GM12878 (cell line): ENCODE measurements around the gene HOOK2. TPM values are rescaled to one million over a fixed set of nuclear protein-coding genes. Genes with fewer than 3 reads are reported as not detected.
A peak's percentile ranks its signal among the peaks of the same experiment; 100 is the strongest.

Experiments
- ATAC-seq: fragments of 200-7000 bp; cut with Tn5 transposase; 3 replicates; pipeline ENCODE4 v1.9.1; 2020; ENCODE audit warnings: mild to moderate bottlenecking, moderate library complexity
- BruUV-seq: library from RNA; stranded (reverse); fragments of 400-500 nt; replicated peaks from 2 replicates; lab custom pipeline; 2021; lab: Mats Ljungman, UMichigan
- CTCF ChIA-PET: fragments of 300-600 bp; sonication (Branson Sonifier 250); formaldehyde crosslinking; extraction: SDS; loops from one replicate; lab custom pipeline; 2021; ENCODE audit warnings: inconsistent platforms; lab: Yijun Ruan, JAX
- POLR2A ChIA-PET: fragments of 350-600 bp; formaldehyde crosslinking; extraction: SDS; loops from one replicate; lab custom pipeline; 2021; ENCODE audit warnings: inconsistent platforms; lab: Charles Lee
- RAD21 ChIA-PET: fragments of 300-600 bp; sonication (Branson Sonifier 250); formaldehyde crosslinking; loops from one replicate; lab custom pipeline; 2023; ENCODE audit warnings: antibody characterized with exemption; ENCODE audit not compliant: unreplicated experiment; lab: Charles Lee
- SMC1A ChIA-PET: fragments of 300-600 bp; sonication (Branson Sonifier 250); formaldehyde crosslinking; loops from one replicate; lab custom pipeline; 2023; ENCODE audit not compliant: unreplicated experiment, uncharacterized antibody; lab: Charles Lee
- DNase-seq: peaks from one replicate; pipeline ENCODE4 v3.0.0-alpha.2; 2011; ENCODE audit warnings: low read depth, low spot score
- FAIRE-seq: peaks from 3 replicates; lab custom pipeline; 2011; peaks lifted over from hg19 to GRCh38; lab: Jason Lieb, UNC
- H2AFZ ChIP-seq: 2 replicates; pipeline ENCODE4 v1.6.0; 2011; ENCODE audit warnings: low read depth, low read length, control low read depth; ENCODE audit not compliant: control insufficient read depth
- H3K27ac ChIP-seq: 2 replicates; pipeline ENCODE4 v1.5.1; 2011; ENCODE audit warnings: control low read depth; ENCODE audit not compliant: control insufficient read depth, insufficient read depth
- H3K27me3 ChIP-seq, 2 experiments: replicated peaks in 1 of 2; 2 replicates each; pipeline versions ENCODE4 v1.6.0 to v1.6.1; 2011; ENCODE audit warnings: low read length in 1 of 2; ENCODE audit not compliant: control insufficient read depth in 2 of 2, insufficient read depth in 2 of 2
- H3K36me3 ChIP-seq, 2 experiments: 2 replicates each; pipeline ENCODE4 v1.5.1; 2011; ENCODE audit warnings: low read length in 1 of 2; ENCODE audit not compliant: control insufficient read depth in 2 of 2, insufficient read depth in 2 of 2
- H3K4me1 ChIP-seq: 2 replicates; pipeline ENCODE4 v1.6.1; 2011; ENCODE audit warnings: mild to moderate bottlenecking, low read length, moderate library complexity, mixed read lengths; ENCODE audit not compliant: control insufficient read depth, insufficient read depth
- H3K4me2 ChIP-seq: 2 replicates; pipeline ENCODE4 v1.6.0; 2011; ENCODE audit warnings: control low read depth; ENCODE audit not compliant: control insufficient read depth, insufficient read depth
- H3K4me3 ChIP-seq: fragments of 200-600 bp; sonication (generic); 2 replicates; pipeline ENCODE4 v1.5.1; 2016
- H3K79me2 ChIP-seq: 2 replicates; pipeline ENCODE4 v1.6.0; 2011; ENCODE audit warnings: low read length; ENCODE audit not compliant: control insufficient read depth, insufficient read depth
- H3K9ac ChIP-seq: 2 replicates; pipeline ENCODE4 v1.8.0; 2011; ENCODE audit warnings: low read length, control low read depth, mixed read lengths; ENCODE audit not compliant: control insufficient read depth, insufficient read depth
- H3K9me3 ChIP-seq: replicated peaks from 3 replicates; pipeline ENCODE4 v1.5.1; 2011; ENCODE audit warnings: mild to moderate bottlenecking, low read length; ENCODE audit not compliant: control insufficient read depth, insufficient read depth
- H4K20me1 ChIP-seq: 2 replicates; pipeline ENCODE4 v1.6.0; 2011; ENCODE audit not compliant: control insufficient read depth, insufficient read depth
- EGR1 ChIP-seq, 2 experiments: IDR thresholded peaks; 1 replicate in 1 of 2; 2 replicates in 1 of 2; pipeline ENCODE4 v1.6.1; 2011 to 2012; ENCODE audit warnings: low read depth in 2 of 2, low read length in 2 of 2, borderline replicate concordance in 1 of 2, mild to moderate bottlenecking in 1 of 2, moderate library complexity in 1 of 2
- FOS ChIP-seq: IDR thresholded peaks from 3 replicates; pipeline ENCODE4 v1.6.1; 2011; ENCODE audit warnings: borderline replicate concordance; ENCODE audit not compliant: insufficient read length; ENCODE audit errors: extremely low read depth
- KLF5 ChIP-seq: fragments of 450-650 bp; IDR thresholded peaks from 2 replicates; pipeline ENCODE4 v1.6.1; 2014; ENCODE audit warnings: mild to moderate bottlenecking; ENCODE audit not compliant: partially characterized antibody
- MTA2 ChIP-seq: fragments of 450-650 bp; IDR thresholded peaks from 2 replicates; pipeline ENCODE4 v1.6.1; 2016; ENCODE audit warnings: low read depth, mild to moderate bottlenecking, moderate library complexity
- SMC3 ChIP-seq: IDR thresholded peaks from 2 replicates; pipeline ENCODE4 v1.6.1; 2011; ENCODE audit warnings: low read length, improper control_type of control experiment, borderline replicate concordance
- STAT1 ChIP-seq: fragments of 450-650 bp; conservative IDR thresholded peaks from 2 replicates; pipeline ENCODE4 v1.6.1; 2014; ENCODE audit warnings: antibody characterized with exemption, mild to moderate bottlenecking
- SUPT20H ChIP-seq: IDR thresholded peaks from 2 replicates; pipeline ENCODE4 v1.6.1; 2011; ENCODE audit warnings: low read depth, mild to moderate bottlenecking, low read length, moderate library complexity, borderline replicate concordance; ENCODE audit not compliant: control insufficient read depth
- TCF12 ChIP-seq: IDR thresholded peaks from 2 replicates; pipeline ENCODE4 v1.6.1; 2011; ENCODE audit warnings: low read depth, mild to moderate bottlenecking, low read length
- ZBTB11 ChIP-seq: fragments of 450-650 bp; formaldehyde crosslinking; IDR thresholded peaks from 2 replicates; pipeline ENCODE4 v1.5.0; 2022; ENCODE audit warnings: mild to moderate bottlenecking, missing genetic modification characterization
- ZNF592 ChIP-seq: fragments of 450-650 bp; IDR thresholded peaks from 2 replicates; pipeline ENCODE4 v1.6.1; 2017; ENCODE audit warnings: mild to moderate bottlenecking, moderate library complexity
- WGBS: methylation state at CpG from one replicate; pipeline ENCODE4 v1.1.6; 2016; ENCODE audit warnings: low lambda C conversion rate; ENCODE audit not compliant: insufficient replicate concordance, insufficient coverage; ENCODE audit errors: missing lambda C conversion rate; 5-methylcytosine and 5-hydroxymethylcytosine counted together
- in situ Hi-C: fragments of 300-500 bp; cut with MboI; formaldehyde crosslinking; loops from 9 replicates; pipeline ENCODE4 v1.14.3; 2018; ENCODE audit warnings: mixed read lengths
- intact Hi-C: fragments of 100-400 bp; cut with micrococcal nuclease; formaldehyde crosslinking; loops from one replicate; pipeline ENCODE4 v1.14.2; 2022; ENCODE audit not compliant: unreplicated experiment
- polyA plus RNA-seq, 11 experiments: library from polyadenylated mRNA; depleted of rRNA in 4 of 11; unstranded in 6 of 11; stranded (reverse) in 5 of 11; fragments of >200 nt; fragmentation: Nextera tagmentation in 4 of 11; fragmentation: Illumina TruSeq in 1 of 11; extraction: Ambion mirVana in 4 of 11; extraction: Trizol in 1 of 11; gene quantifications; 1 replicate in 1 of 11; 2 replicates in 10 of 11; pipeline versions ENCODE4 v1.2.1 to v1.2.3, GENCODE V29; 2011 to 2016; ENCODE audit warnings: inconsistent platforms in 2 of 11, missing spikeins in 2 of 11, low read depth in 1 of 11
- total RNA-seq, 4 experiments: library from RNA; depleted of rRNA in 3 of 4; stranded (reverse); fragments of >200 nt in 3 of 4; fragmentation: Illumina TruSeq in 1 of 4; extraction: Trizol in 1 of 4; gene quantifications; 2 replicates each; pipeline versions ENCODE4 v1.2.1 to v1.2.3, GENCODE V29; 2013 to 2021

Gene HOOK2
- total and polyA plus RNA-seq, 10 of the 15 experiments (the other 5 are each of a cell fraction or from before 2014, with no cell fraction given): 1.5 to 9.6 (median 6.2) TPM

GRCh38 chr19:12766051-12766521 lies 9.3 kb downstream of the HOOK2 start (continued):
- TF ChIP-seq MTA2 (no peak), TCF12 (0 out of 2 replicates have a peak, but pooled peaks have one; percentile 8), SUPT20H (no peak), STAT1 (no peak)

GRCh38 chr19:12764698-12765097 lies 10.7 kb downstream of the HOOK2 start:
- Histone ChIP-seq H3K9me3 (no peaks in the 10 kb centered on the region), H3K4me1 (no peaks in the 10 kb centered on the region; the same call in 1 of the 2 replicates), H3K4me3 (no peak overlapping the region), H3K79me2 (no peaks in the 10 kb centered on the region), H3K36me3 (no peaks in the 10 kb centered on the region), H3K4me2 (no peak overlapping the region), H3K27me3 (no peaks in the 10 kb centered on the region; a peak in 1 of 4 replicates), H3K27ac (no peak overlapping the region), H3K9ac (no peak overlapping the region), H4K20me1 (no peaks in the 10 kb centered on the region), H2AFZ (no peak overlapping the region)
- SMC1A ChIA-PET: interaction anchor here (0.7 to 4.6 kb wide), 5 partner anchors 13 to 795 kb away, joined by 3 to 61 read pairs (median 12); partner anchors contain the start of gene THSD8
- in situ Hi-C loops (loop anchor here (5.0 kb wide), 2 partner anchors 33 to 83 kb away; no protein-coding TSS in a partner anchor), intact Hi-C loops (no loop called here)
- DNase-seq (no peak), ATAC-seq (no peak), FAIRE-seq (no peak)
- POLR2A ChIA-PET: interaction anchor here (0.7 to 1.9 kb wide), 3 partner anchors 31 to 205 kb away, joined by 4 to 7 read pairs (median 4); no protein-coding TSS in a partner anchor
- 89% methylated on average over 16 of the region's 16 CpGs for WGBS
- CTCF ChIA-PET: interaction anchor here (0.7 to 17.0 kb wide), 12 partner anchors 9 to 236 kb away, joined by 3 to 426 read pairs (median 8); partner anchors contain the start of genes JUNB, PRDX2, RNASEH2A and THSD8
- BruUV-seq: no TSS peak
- RAD21 ChIA-PET: interaction anchor here (0.7 to 9.0 kb wide), 9 partner anchors 8 to 124 kb away, joined by 3 to 76 read pairs (median 5); partner anchors contain the start of gene RNASEH2A
- TF ChIP-seq KLF5: no peak
- no peak for TF ChIP-seq FOS
- no peak for TF ChIP-seq SMC3
- TF ChIP-seq ZNF592: no peak
- TF ChIP-seq ZBTB11 (CRISPR knock-in tag): no peak
- no peak for TF ChIP-seq EGR1 (IDR thresholded peaks at IDR 0.05; ENCODE audit: borderline replicate concordance in 1 of 2, low read depth in 2 of 2, low read length in 2 of 2)
